Mesothelial cell of epicardium (in vitro differentiated cells): ENCODE data around the gene TEKTIP1. TPM values are rescaled to one million over a fixed set of nuclear protein-coding genes. Genes with fewer than 3 reads are reported as not detected.

Source experiments
- DNase-seq, 2 experiments: peaks; one replicate each; pipeline ENCODE4 v3.0.0; 2021; ENCODE audit warnings: low spot score in 2 of 2; ENCODE audit not compliant: unreplicated experiment in 2 of 2
- H3K27ac Mint-ChIP-seq: 2 replicates; pipeline ENCODE4 v1.8.0; 2021; ENCODE audit warnings: mixed read lengths
- H3K27me3 Mint-ChIP-seq: 2 replicates; pipeline ENCODE4 v1.8.0; 2021; ENCODE audit warnings: low read depth, mixed read lengths
- H3K36me3 Mint-ChIP-seq: 2 replicates; pipeline ENCODE4 v1.8.0; 2021; ENCODE audit warnings: mixed read lengths
- H3K4me1 Mint-ChIP-seq: 2 replicates; pipeline ENCODE4 v1.8.0; 2021; ENCODE audit warnings: mixed read lengths
- H3K4me3 Mint-ChIP-seq: 2 replicates; pipeline ENCODE4 v1.8.0; 2021; ENCODE audit warnings: mild to moderate bottlenecking, moderate library complexity, mixed read lengths
- H3K9me3 Mint-ChIP-seq: 2 replicates; pipeline ENCODE4 v1.8.0; 2021; ENCODE audit warnings: mixed read lengths
- CTCF ChIP-seq: fragments of 200-600 bp; sonication (generic); IDR thresholded peaks from one replicate; pipeline ENCODE4 v1.5.0; 2021; ENCODE audit warnings: antibody characterized with exemption; ENCODE audit not compliant: unreplicated experiment
- total RNA-seq: library from RNA; stranded (reverse); gene quantifications from 3 replicates; pipeline ENCODE4 v1.2.1, GENCODE V29; 2021

The TEKTIP1 gene
- total RNA-seq, 1 donor from 2014 or later = 3.5 TPM

GRCh38 chr19:3510727-3511126 is 28.2 kb upstream of the TEKTIP1 start:
- no peak overlapping the region for H3K27ac Mint-ChIP-seq
- H3K27me3 Mint-ChIP-seq = no peaks in the 10 kb centered on the region
- TF ChIP-seq CTCF = no peak
- no peak for DNase-seq
- peaks cover 20% of the 10 kb centered on the region for H3K4me1 Mint-ChIP-seq
- no peaks in the 10 kb centered on the region for H3K9me3 Mint-ChIP-seq
- H3K4me3 Mint-ChIP-seq = no peak overlapping the region
- peaks cover 6% of the 10 kb centered on the region for H3K36me3 Mint-ChIP-seq

- Mint-ChIP-seq H3K27me3 (no peaks in the 10 kb centered on the region), H3K27ac (no peak overlapping the region), H3K9me3 (no peaks in the 10 kb centered on the region), H3K4me1 (peaks cover 18% of the 10 kb centered on the region), H3K4me3 (no peak overlapping the region), H3K36me3 (peaks cover 6% of the 10 kb centered on the region)
- DNase-seq = no peak
- no peak for TF ChIP-seq CTCF
Observed at GRCh38 chr19:3511506-3512251, 27.3 kb upstream of the TEKTIP1 start.

GRCh38 chr19:3512562-3513228 is 26.3 kb upstream of the TEKTIP1 start:
- no peak for DNase-seq

GRCh38 chr19:3513229-3514140 is 25.5 kb upstream of the TEKTIP1 start:
- Mint-ChIP-seq H3K4me1 (peaks cover 5% of the 10 kb centered on the region), H3K27ac (no peak overlapping the region)

More at GRCh38 chr19:3512562-3513228, 26.3 kb upstream of the TEKTIP1 start:
- TF ChIP-seq CTCF = no peak
- Mint-ChIP-seq H3K36me3 (peaks cover 6% of the 10 kb centered on the region), H3K27me3 (no peaks in the 10 kb centered on the region), H3K27ac (no peak overlapping the region), H3K4me1 (peaks cover 9% of the 10 kb centered on the region), H3K9me3 (no peaks in the 10 kb centered on the region), H3K4me3 (no peak overlapping the region)

More at GRCh38 chr19:3513229-3514140, 25.5 kb upstream of the TEKTIP1 start:
- no peaks in the 10 kb centered on the region for H3K27me3 Mint-ChIP-seq
- no peaks in the 10 kb centered on the region for H3K9me3 Mint-ChIP-seq
- no peak for TF ChIP-seq CTCF
- no peak for DNase-seq
- H3K4me3 Mint-ChIP-seq = no peak overlapping the region
- H3K36me3 Mint-ChIP-seq = peaks cover 6% of the 10 kb centered on the region
